Endodermal cell (in vitro differentiated cells): ENCODE measurements around the gene STRN3. TPM values are rescaled to one million over a fixed set of nuclear protein-coding genes. Genes with fewer than 3 reads are reported as not detected.
"Not testable (repeated sequence)": the region's sequence is repeated elsewhere in the genome, so short reads cannot be mapped to it uniquely, and the experiment has no call there.

Experiments
- DNase-seq: peaks from one replicate; pipeline ENCODE4 v3.0.0-alpha.2; 2017
- H3K27ac ChIP-seq: 2 replicates; pipeline ENCODE4 v1.5.1; 2013; ENCODE audit warnings: mild to moderate bottlenecking, low read depth, low read length, moderate library complexity
- H3K27me3 ChIP-seq: 2 replicates; pipeline ENCODE4 v1.6.1; 2013; ENCODE audit warnings: mild to moderate bottlenecking, low read length, moderate library complexity; ENCODE audit not compliant: insufficient read depth, control insufficient read depth, poor library complexity, severe bottlenecking
- H3K36me3 ChIP-seq: 2 replicates; pipeline ENCODE4 v1.7.0; 2013; ENCODE audit warnings: mild to moderate bottlenecking, low read length, moderate library complexity; ENCODE audit not compliant: control insufficient read depth, insufficient read depth
- H3K4me1 ChIP-seq: one replicate; pipeline ENCODE4 v1.7.0; 2013; ENCODE audit warnings: low read length; ENCODE audit not compliant: control insufficient read depth, insufficient read depth
- H3K4me3 ChIP-seq: 2 replicates; pipeline ENCODE4 v1.5.1; 2013; ENCODE audit warnings: mild to moderate bottlenecking, low read length, moderate library complexity
- H3K9ac ChIP-seq: 2 replicates; pipeline ENCODE4 v1.6.1; 2013; ENCODE audit warnings: mild to moderate bottlenecking, low read length, moderate library complexity; ENCODE audit not compliant: poor library complexity, severe bottlenecking; ENCODE audit errors: extremely low read depth
- H3K9me3 ChIP-seq: 2 replicates; pipeline ENCODE4 v1.6.1; 2013; ENCODE audit warnings: mild to moderate bottlenecking, low read length, moderate library complexity; ENCODE audit not compliant: control insufficient read depth
- H3K27ac Mint-ChIP-seq: 2 replicates; pipeline ENCODE4 v1.8.0; 2020; ENCODE audit warnings: mixed read lengths
- H3K27me3 Mint-ChIP-seq: 2 replicates; pipeline ENCODE4 v1.8.0; 2021; ENCODE audit warnings: mild to moderate bottlenecking, mixed read lengths; ENCODE audit not compliant: insufficient read depth
- H3K36me3 Mint-ChIP-seq: 2 replicates; pipeline ENCODE4 v1.8.0; 2020; ENCODE audit warnings: low read depth, mixed read lengths
- H3K4me1 Mint-ChIP-seq: 2 replicates; pipeline ENCODE4 v1.8.0; 2020; ENCODE audit warnings: mixed read lengths
- H3K4me3 Mint-ChIP-seq: 2 replicates; pipeline ENCODE4 v1.8.0; 2020; ENCODE audit warnings: mild to moderate bottlenecking, moderate library complexity, mixed read lengths
- H3K9me3 Mint-ChIP-seq: 2 replicates; pipeline ENCODE4 v1.8.0; 2020; ENCODE audit warnings: mild to moderate bottlenecking, mixed read lengths
- WGBS, 2 experiments: methylation state at CpG; one replicate each; pipeline versions ENCODE4 v1.1.5 to v1.1.7; 2013; ENCODE audit warnings: missing lambda C conversion rate in 2 of 2, mixed read lengths in 1 of 2; ENCODE audit not compliant: insufficient coverage in 1 of 2, insufficient read length in 1 of 2; 5-methylcytosine and 5-hydroxymethylcytosine counted together
- total RNA-seq, 2 donors: library from RNA; stranded (reverse); fragmentation: NEBNext Ultra II Directional in 1 of 2; extraction: Animal tissue kit (Norgen Biotek cat#: 25700) in 1 of 2; gene quantifications; 2 replicates in 1 of 2; 3 replicates in 1 of 2; pipeline ENCODE4 v1.2.1, GENCODE V29; 2021
- TF ChIP-seq, protein P1 (sequence below): fragments of 200-600 bp; sonication (generic); conservative IDR thresholded peaks from 2 replicates; pipeline ENCODE4 v1.5.0; 2021; ENCODE audit warnings: antibody characterized with exemption, mild to moderate bottlenecking

STRN3 gene
- total RNA-seq, 2 donors from 2014 or later, result 56.5 to 58.9 TPM

DNA sequence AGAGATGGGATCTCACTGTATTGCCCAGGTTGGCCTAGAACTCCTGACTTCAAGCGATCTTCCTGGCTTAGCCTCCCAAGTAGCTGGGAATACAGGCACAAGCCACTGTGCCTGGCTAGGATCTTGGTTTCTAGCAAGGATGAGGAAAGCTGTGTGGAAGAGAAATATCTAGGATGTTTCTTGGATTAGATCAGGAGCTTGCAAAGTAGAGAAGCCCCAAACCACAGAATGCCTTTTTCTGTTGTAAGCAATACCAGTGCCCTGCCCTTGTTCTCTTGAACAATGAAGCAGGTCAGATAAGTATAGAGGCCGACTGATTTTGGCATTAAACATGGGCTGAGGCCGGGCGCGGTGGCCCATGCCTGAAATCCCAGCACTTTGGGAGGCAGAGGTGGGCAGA is 44.3 kb upstream of the STRN3 start:
- Histone ChIP-seq H3K4me1 (peaks cover 4% of the 10 kb centered on the region), H3K9ac (no peak overlapping the region), H3K27ac (no peak overlapping the region), H3K36me3 (no peaks in the 10 kb centered on the region), H3K27me3 (no peaks in the 10 kb centered on the region), H3K9me3 (peaks cover 5% of the 10 kb centered on the region), H3K4me3 (no peak overlapping the region)
- Mint-ChIP-seq H3K9me3 (no peaks in the 10 kb centered on the region), H3K27me3 (no peaks in the 10 kb centered on the region), H3K36me3 (peaks cover 20% of the 10 kb centered on the region), H3K27ac (no peak overlapping the region), H3K4me1 (peaks cover 9% of the 10 kb centered on the region), H3K4me3 (no peak overlapping the region)
- no peak for DNase-seq
- 83 to 95% methylated on average over 4 to 5 of the region's 5 CpGs for WGBS, 2 experiments
- TF ChIP-seq, protein P1, sequence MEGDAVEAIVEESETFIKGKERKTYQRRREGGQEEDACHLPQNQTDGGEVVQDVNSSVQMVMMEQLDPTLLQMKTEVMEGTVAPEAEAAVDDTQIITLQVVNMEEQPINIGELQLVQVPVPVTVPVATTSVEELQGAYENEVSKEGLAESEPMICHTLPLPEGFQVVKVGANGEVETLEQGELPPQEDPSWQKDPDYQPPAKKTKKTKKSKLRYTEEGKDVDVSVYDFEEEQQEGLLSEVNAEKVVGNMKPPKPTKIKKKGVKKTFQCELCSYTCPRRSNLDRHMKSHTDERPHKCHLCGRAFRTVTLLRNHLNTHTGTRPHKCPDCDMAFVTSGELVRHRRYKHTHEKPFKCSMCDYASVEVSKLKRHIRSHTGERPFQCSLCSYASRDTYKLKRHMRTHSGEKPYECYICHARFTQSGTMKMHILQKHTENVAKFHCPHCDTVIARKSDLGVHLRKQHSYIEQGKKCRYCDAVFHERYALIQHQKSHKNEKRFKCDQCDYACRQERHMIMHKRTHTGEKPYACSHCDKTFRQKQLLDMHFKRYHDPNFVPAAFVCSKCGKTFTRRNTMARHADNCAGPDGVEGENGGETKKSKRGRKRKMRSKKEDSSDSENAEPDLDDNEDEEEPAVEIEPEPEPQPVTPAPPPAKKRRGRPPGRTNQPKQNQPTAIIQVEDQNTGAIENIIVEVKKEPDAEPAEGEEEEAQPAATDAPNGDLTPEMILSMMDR, result no peak

GRCh38 chr14:31069343-31069742 is 43.2 kb upstream of the STRN3 start:
- Mint-ChIP-seq H3K27me3 (no peaks in the 10 kb centered on the region), H3K4me1 (peaks cover 12% of the 10 kb centered on the region), H3K9me3 (no peaks in the 10 kb centered on the region), H3K36me3 (peaks cover 15% of the 10 kb centered on the region), H3K4me3 (no peak overlapping the region), H3K27ac (no peak overlapping the region)
- Histone ChIP-seq H3K4me1 (peaks cover 4% of the 10 kb centered on the region), H3K4me3 (no peak overlapping the region), H3K9me3 (no peaks in the 10 kb centered on the region), H3K36me3 (no peaks in the 10 kb centered on the region), H3K27ac (no peak overlapping the region), H3K9ac (no peak overlapping the region), H3K27me3 (no peaks in the 10 kb centered on the region)
- DNase-seq, result no peak
- TF ChIP-seq, protein P1, result no peak
- WGBS, 2 experiments, result 89 to 100% methylated on average over 3 of the region's 3 CpGs

GRCh38 chr14:31068235-31068634 is 42.1 kb upstream of the STRN3 start:
- Histone ChIP-seq H3K27ac (no peak overlapping the region), H3K36me3 (no peaks in the 10 kb centered on the region), H3K4me3 (no peak overlapping the region), H3K27me3 (no peaks in the 10 kb centered on the region), H3K9ac (no peak overlapping the region), H3K9me3 (no peaks in the 10 kb centered on the region), H3K4me1 (peaks cover 4% of the 10 kb centered on the region)
- WGBS, 2 experiments, result 80 to 91% methylated on average over 1 of the region's 1 CpG
- H3K36me3 Mint-ChIP-seq, result peaks cover 15% of the 10 kb centered on the region
- H3K27ac Mint-ChIP-seq, result no peak overlapping the region
- H3K9me3 Mint-ChIP-seq, result no peaks in the 10 kb centered on the region
- H3K4me3 Mint-ChIP-seq, result no peak overlapping the region
- TF ChIP-seq, protein P1, result no peak
- H3K27me3 Mint-ChIP-seq, result no peaks in the 10 kb centered on the region
- no peak for DNase-seq
- H3K4me1 Mint-ChIP-seq, result peaks cover 12% of the 10 kb centered on the region

GRCh38 chr14:31062908-31063307 is 36.7 kb upstream of the STRN3 start:
- H3K4me1 Mint-ChIP-seq, result peaks cover 33% of the 10 kb centered on the region
- H3K9ac ChIP-seq, H3K9me3 ChIP-seq, H3K4me3 ChIP-seq, H3K27ac ChIP-seq, H3K27me3 ChIP-seq, H3K27ac Mint-ChIP-seq, H3K27me3 Mint-ChIP-seq, DNase-seq, H3K4me3 Mint-ChIP-seq, H3K36me3 ChIP-seq, H3K36me3 Mint-ChIP-seq, H3K9me3 Mint-ChIP-seq: not testable (repeated sequence)
- WGBS, 2 experiments, result 81 to 93% methylated on average over 5 to 8 of the region's 8 CpGs
- peaks cover 11% of the 10 kb centered on the region for H3K4me1 ChIP-seq
